ENCODE measurements around the gene ADGRV1.

Gene ADGRV1

GRCh38 chr5:90888511-90889324, 330.1 kb downstream of the ADGRV1 start:
- TF ChIP-seq POLR2A (IDR thresholded peaks at IDR 0.05; ENCODE audit: low read depth, low read length) (no peak), TAF1 (IDR thresholded peaks at IDR 0.05; ENCODE audit: borderline replicate concordance, low read depth, low read length) (no peak), POLR2AphosphoS5 (IDR thresholded peaks at IDR 0.05; ENCODE audit: low read depth, low read length) (no peak)
- DNase-seq (ENCODE audit: insufficient read length) (no peak), FAIRE-seq (no peak)

- no peak for FAIRE-seq
These were observed 330.7 kb downstream of the ADGRV1 start for GRCh38 chr5:90889325-90889600.

GRCh38 chr5:90890180-90890579, 331.6 kb downstream of the ADGRV1 start:
- DNase-seq (ENCODE audit: insufficient read length): no peak
- TF ChIP-seq POLR2A (IDR thresholded peaks at IDR 0.05; ENCODE audit: low read depth, low read length): no peak
- no peak for TF ChIP-seq TAF1 (IDR thresholded peaks at IDR 0.05; ENCODE audit: borderline replicate concordance, low read depth, low read length)
- no peak for TF ChIP-seq POLR2AphosphoS5 (IDR thresholded peaks at IDR 0.05; ENCODE audit: low read depth, low read length)
- no peak for FAIRE-seq

More at GRCh38 chr5:90889325-90889600, 330.7 kb downstream of the ADGRV1 start:
- DNase-seq (ENCODE audit: insufficient read length): no peak
- TF ChIP-seq POLR2AphosphoS5 (IDR thresholded peaks at IDR 0.05; ENCODE audit: low read depth, low read length) (no peak), POLR2A (IDR thresholded peaks at IDR 0.05; ENCODE audit: low read depth, low read length) (no peak), TAF1 (IDR thresholded peaks at IDR 0.05; ENCODE audit: borderline replicate concordance, low read depth, low read length) (no peak)

- DNase-seq (ENCODE audit: insufficient read length) (no peak), FAIRE-seq (no peak)
- TF ChIP-seq TAF1 (IDR thresholded peaks at IDR 0.05; ENCODE audit: borderline replicate concordance, low read depth, low read length) (no peak), POLR2A (IDR thresholded peaks at IDR 0.05; ENCODE audit: low read depth, low read length) (no peak), POLR2AphosphoS5 (IDR thresholded peaks at IDR 0.05; ENCODE audit: low read depth, low read length) (no peak)
These were observed 336.3 kb downstream of the ADGRV1 start for GRCh38 chr5:90894866-90895420.

- TF ChIP-seq POLR2AphosphoS5 (IDR thresholded peaks at IDR 0.05; ENCODE audit: low read depth, low read length) (no peak), TAF1 (IDR thresholded peaks at IDR 0.05; ENCODE audit: borderline replicate concordance, low read depth, low read length) (no peak), POLR2A (IDR thresholded peaks at IDR 0.05; ENCODE audit: low read depth, low read length) (no peak)
- FAIRE-seq: no peak
- no peak for DNase-seq (ENCODE audit: insufficient read length)
These were observed 339.0 kb downstream of the ADGRV1 start for GRCh38 chr5:90897618-90898017.

- FAIRE-seq (no peak), DNase-seq (ENCODE audit: insufficient read length) (no peak)
- TF ChIP-seq TAF1 (IDR thresholded peaks at IDR 0.05; ENCODE audit: borderline replicate concordance, low read depth, low read length) (no peak), POLR2AphosphoS5 (IDR thresholded peaks at IDR 0.05; ENCODE audit: low read depth, low read length) (no peak), POLR2A (IDR thresholded peaks at IDR 0.05; ENCODE audit: low read depth, low read length) (no peak)
These were observed 339.9 kb downstream of the ADGRV1 start for GRCh38 chr5:90898326-90899013.

- FAIRE-seq (no peak), DNase-seq (ENCODE audit: insufficient read length) (no peak)
- no peak for TF ChIP-seq TAF1 (IDR thresholded peaks at IDR 0.05; ENCODE audit: borderline replicate concordance, low read depth, low read length)
- TF ChIP-seq POLR2AphosphoS5 (IDR thresholded peaks at IDR 0.05; ENCODE audit: low read depth, low read length): no peak
- no peak for TF ChIP-seq POLR2A (IDR thresholded peaks at IDR 0.05; ENCODE audit: low read depth, low read length)
These were observed 340.5 kb downstream of the ADGRV1 start for GRCh38 chr5:90899014-90899604.

- FAIRE-seq (no peak), DNase-seq (ENCODE audit: insufficient read length) (no peak)
- TF ChIP-seq POLR2A (IDR thresholded peaks at IDR 0.05; ENCODE audit: low read depth, low read length) (no peak), TAF1 (IDR thresholded peaks at IDR 0.05; ENCODE audit: borderline replicate concordance, low read depth, low read length) (no peak), POLR2AphosphoS5 (IDR thresholded peaks at IDR 0.05; ENCODE audit: low read depth, low read length) (no peak)
These were observed 342.7 kb downstream of the ADGRV1 start for GRCh38 chr5:90901261-90901660.

- DNase-seq (ENCODE audit: insufficient read length) (no peak), FAIRE-seq (no peak)
- TF ChIP-seq POLR2AphosphoS5 (IDR thresholded peaks at IDR 0.05; ENCODE audit: low read depth, low read length) (no peak), TAF1 (IDR thresholded peaks at IDR 0.05; ENCODE audit: borderline replicate concordance, low read depth, low read length) (no peak), POLR2A (IDR thresholded peaks at IDR 0.05; ENCODE audit: low read depth, low read length) (no peak)
These were observed 343.6 kb downstream of the ADGRV1 start for GRCh38 chr5:90902170-90902569.

- FAIRE-seq (no peak), DNase-seq (ENCODE audit: insufficient read length) (no peak)
These were observed 344.2 kb downstream of the ADGRV1 start for GRCh38 chr5:90902651-90903386.

GRCh38 chr5:90909101-90909503, 350.5 kb downstream of the ADGRV1 start:
- DNase-seq (ENCODE audit: insufficient read length) (no peak), FAIRE-seq (no peak)
- TF ChIP-seq POLR2A (IDR thresholded peaks at IDR 0.05; ENCODE audit: low read depth, low read length) (no peak), TAF1 (IDR thresholded peaks at IDR 0.05; ENCODE audit: borderline replicate concordance, low read depth, low read length) (no peak), POLR2AphosphoS5 (IDR thresholded peaks at IDR 0.05; ENCODE audit: low read depth, low read length) (no peak)

More at GRCh38 chr5:90902651-90903386, 344.2 kb downstream of the ADGRV1 start:
- TF ChIP-seq POLR2A (IDR thresholded peaks at IDR 0.05; ENCODE audit: low read depth, low read length) (no peak), POLR2AphosphoS5 (IDR thresholded peaks at IDR 0.05; ENCODE audit: low read depth, low read length) (no peak), TAF1 (IDR thresholded peaks at IDR 0.05; ENCODE audit: borderline replicate concordance, low read depth, low read length) (no peak)
